Prostate gland (tissue), 2 donors: ENCODE data around the gene PHF21B. TPM values are rescaled to one million over a fixed set of nuclear protein-coding genes. Genes with fewer than 3 reads are reported as not detected.

Experiments
- DNase-seq: peaks from one replicate; pipeline ENCODE4 v3.0.0-alpha.2; 2019; ENCODE audit warnings: low spot score
- H3K27ac ChIP-seq, 2 donors: fragments of 200-600 bp; sonication (generic); 2 replicates each; pipeline ENCODE4 v1.5.1; 2017 to 2019
- H3K27me3 ChIP-seq: fragments of 200-600 bp; sonication (generic); replicated peaks from 2 replicates; pipeline ENCODE4 v1.5.1; 2019; ENCODE audit not compliant: insufficient read depth
- H3K36me3 ChIP-seq, 2 donors: fragments of 200-600 bp; sonication (generic); 1 replicate in 1 of 2; 2 replicates in 1 of 2; pipeline versions ENCODE4 v1.5.1 to v1.8.1; 2017 to 2019
- H3K4me1 ChIP-seq: fragments of 200-600 bp; sonication (generic); replicated peaks from 2 replicates; pipeline ENCODE4 v1.5.1; 2019
- H3K4me3 ChIP-seq, 2 donors: fragments of 200-600 bp; sonication (generic); 2 replicates each; pipeline ENCODE4 v1.5.1; 2017 to 2019
- H3K9me3 ChIP-seq: fragments of 200-600 bp; sonication (generic); 2 replicates; pipeline ENCODE4 v1.5.1; 2017
- CTCF ChIP-seq, 4 experiments: fragments of 200-600 bp in 2 of 4; fragments of 450-650 bp in 2 of 4; sonication (generic) in 2 of 4; IDR thresholded peaks; 1 replicate in 3 of 4; 2 replicates in 1 of 4; pipeline ENCODE4 v1.5.1; 2016 to 2019; ENCODE audit warnings: antibody characterized with exemption in 4 of 4, mild to moderate bottlenecking in 2 of 4, moderate library complexity in 2 of 4
- POLR2A ChIP-seq: fragments of 450-650 bp; IDR thresholded peaks from one replicate; pipeline ENCODE4 v1.6.1; 2016; ENCODE audit warnings: antibody characterized with exemption, mild to moderate bottlenecking
- POLR2AphosphoS5 ChIP-seq: sonication (generic); formaldehyde crosslinking; IDR thresholded peaks from one replicate; pipeline ENCODE4 v1.6.1; 2017; ENCODE audit warnings: antibody characterized with exemption
- WGBS: methylation state at CpG from one replicate; pipeline ENCODE4 v1.1.5; 2018; 5-methylcytosine and 5-hydroxymethylcytosine counted together
- intact Hi-C: fragments of 100-400 bp; cut with DNase I; formaldehyde crosslinking; loops from one replicate; pipeline ENCODE4 v1.14.2; 2022
- total RNA-seq, 2 donors: library from RNA; depleted of rRNA; stranded (reverse); fragments of >200 nt; gene quantifications; one replicate each; pipeline ENCODE4 v1.1.0, GENCODE V29; 2016

Gene PHF21B
- total RNA-seq, 2 donors from 2014 or later, result 9.7 to 27.3 TPM

DNA sequence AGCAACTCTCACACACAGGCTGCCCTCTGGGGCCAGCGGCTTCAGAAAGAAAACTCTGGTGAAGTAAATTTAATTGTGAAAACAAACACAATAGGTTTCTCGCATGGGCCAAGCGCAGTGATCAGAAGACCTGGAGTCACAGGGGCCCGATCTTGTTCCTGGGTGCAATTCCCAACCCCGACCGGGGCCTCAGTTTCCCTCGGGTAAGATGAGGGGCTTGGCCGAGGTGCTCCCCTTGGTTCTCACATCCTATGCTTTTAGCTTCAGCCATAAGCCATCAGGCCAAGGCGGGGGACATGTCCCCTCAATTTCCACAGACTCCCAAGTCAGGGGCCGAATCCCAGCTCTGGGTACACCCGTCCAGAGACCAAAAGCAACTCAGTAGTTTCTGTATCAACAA, 11.5 kb downstream of the PHF21B start:
- H3K4me3 ChIP-seq, result no peak overlapping the region
- no peak for DNase-seq
- H3K27me3 ChIP-seq, result no peaks in the 10 kb centered on the region
- 92% methylated on average over 11 of the region's 11 CpGs for WGBS
- no peaks in the 10 kb centered on the region for H3K36me3 ChIP-seq
- TF ChIP-seq CTCF (IDR thresholded peaks at IDR 0.05) (no peak), POLR2AphosphoS5 (no peak), POLR2A (no peak)
- no peaks in the 10 kb centered on the region for H3K9me3 ChIP-seq
- no peak overlapping the region for H3K27ac ChIP-seq
- intact Hi-C loops, result no loop called here
- peaks cover 8% of the 10 kb centered on the region for H3K4me1 ChIP-seq

DNA sequence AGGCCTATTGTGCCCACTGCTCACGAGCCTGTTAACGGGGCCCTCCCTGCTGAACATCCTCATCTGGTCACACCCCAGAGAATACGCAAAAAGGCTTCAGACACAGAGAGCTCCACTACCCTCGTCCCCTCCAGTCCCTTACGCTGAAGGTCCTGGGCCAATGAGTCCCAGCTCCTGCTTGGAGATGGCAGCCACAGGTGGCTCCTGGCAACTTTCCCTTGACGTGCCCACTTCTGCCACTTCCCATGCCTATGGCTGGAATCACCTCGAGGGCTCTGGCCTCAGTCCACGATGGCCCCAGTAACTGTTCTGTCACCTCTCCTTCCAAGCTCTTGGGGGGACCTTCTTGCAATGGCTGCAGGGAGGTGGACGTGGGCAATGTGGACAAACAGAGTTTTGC, 12.7 kb downstream of the PHF21B start:
- H3K4me3 ChIP-seq, result no peak overlapping the region
- TF ChIP-seq POLR2A, result no peak
- no peak for TF ChIP-seq CTCF (IDR thresholded peaks at IDR 0.05)
- TF ChIP-seq POLR2AphosphoS5, result no peak
- WGBS, result 72% methylated on average over 9 of the region's 9 CpGs
- H3K9me3 ChIP-seq, result no peaks in the 10 kb centered on the region
- no peaks in the 10 kb centered on the region for H3K36me3 ChIP-seq
- no peaks in the 10 kb centered on the region for H3K27me3 ChIP-seq
- intact Hi-C loops, result no loop called here
- H3K27ac ChIP-seq, result no peak overlapping the region
- peaks cover 8% of the 10 kb centered on the region for H3K4me1 ChIP-seq
- DNase-seq, result no peak

DNA sequence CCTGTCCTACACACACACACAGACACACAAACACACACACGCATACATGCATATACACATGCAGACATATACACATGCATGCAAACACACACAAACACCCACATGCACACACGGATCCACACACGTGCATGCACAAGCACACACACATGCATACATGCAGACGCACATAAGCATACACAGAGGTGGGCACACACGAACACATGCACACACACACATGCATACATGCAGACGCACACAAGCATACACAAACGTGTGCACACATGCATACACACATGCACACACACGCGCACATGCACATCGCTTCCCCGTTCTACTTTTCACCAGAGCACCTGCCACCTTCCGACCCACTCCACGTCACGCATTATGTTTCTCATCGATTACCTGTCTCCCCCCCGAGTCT, 13.2 kb downstream of the PHF21B start:
- WGBS, result 89% methylated on average over 16 of the region's 16 CpGs
- DNase-seq, result no peak
- Histone ChIP-seq H3K4me3 (no peak overlapping the region), H3K4me1 (peaks cover 8% of the 10 kb centered on the region), H3K36me3 (no peaks in the 10 kb centered on the region), H3K27ac (no peak overlapping the region), H3K27me3 (no peaks in the 10 kb centered on the region), H3K9me3 (no peaks in the 10 kb centered on the region)
- intact Hi-C loops, result no loop called here
- TF ChIP-seq POLR2A (no peak), CTCF (IDR thresholded peaks at IDR 0.05) (no peak), POLR2AphosphoS5 (no peak)

GRCh38 chr22:44996120-44996519, 13.7 kb downstream of the PHF21B start:
- 78% methylated on average over 9 of the region's 9 CpGs for WGBS
- no peak overlapping the region for H3K4me3 ChIP-seq

More at GRCh38 chr22:44996120-44996519, 13.7 kb downstream of the PHF21B start:
- intact Hi-C loops, result no loop called here
- TF ChIP-seq POLR2A (no peak), CTCF (IDR thresholded peaks at IDR 0.05) (no peak), POLR2AphosphoS5 (no peak)
- Histone ChIP-seq H3K4me1 (peaks cover 8% of the 10 kb centered on the region), H3K27me3 (no peaks in the 10 kb centered on the region), H3K27ac (peak overlapping the region in 1 of 2 donors; percentile 57), H3K36me3 (no peaks in the 10 kb centered on the region), H3K9me3 (no peaks in the 10 kb centered on the region)
- DNase-seq, result no peak
